HepG2 (cell line): ENCODE measurements around the gene TBL3. TPM values are rescaled to one million over a fixed set of nuclear protein-coding genes. Genes with fewer than 3 reads are reported as not detected.

ENCODE experiments used
- FOSL2 ChIP-seq: sonication (generic); formaldehyde crosslinking; IDR thresholded peaks from 2 replicates; pipeline ENCODE4 v1.4.0; 2020; ENCODE audit warnings: missing genetic modification reagents
- HBP1 ChIP-seq: IDR thresholded peaks from 2 replicates; pipeline ENCODE4 v1.6.1; 2016; ENCODE audit warnings: low read depth, control low read depth
- HOXA9 ChIP-seq: sonication (generic); formaldehyde crosslinking; IDR thresholded peaks from 2 replicates; pipeline ENCODE4 v1.8.1; 2022; ENCODE audit warnings: missing genetic modification reagents, mild to moderate bottlenecking, moderate library complexity, borderline replicate concordance
- KLF9 ChIP-seq: IDR thresholded peaks from 2 replicates; pipeline ENCODE4 v1.6.1; 2016; ENCODE audit warnings: low read depth
- MAZ ChIP-seq, 2 experiments: sonication (generic) in 1 of 2; formaldehyde crosslinking in 1 of 2; IDR thresholded peaks; 2 replicates each; pipeline versions ENCODE4 v1.5.0 to v1.6.1; 2012 to 2020; ENCODE audit warnings: low read depth in 2 of 2, mild to moderate bottlenecking in 2 of 2, borderline replicate concordance in 1 of 2, improper control_type of control experiment in 1 of 2, low read length in 1 of 2, missing genetic modification reagents in 1 of 2, moderate library complexity in 1 of 2
- MEF2D ChIP-seq: sonication (generic); formaldehyde crosslinking; IDR thresholded peaks from 2 replicates; pipeline ENCODE4 v1.5.1; 2020; ENCODE audit warnings: mild to moderate bottlenecking, missing genetic modification reagents
- MYPOP ChIP-seq: sonication (generic); formaldehyde crosslinking; IDR thresholded peaks from 2 replicates; pipeline ENCODE4 v1.8.1; 2023; ENCODE audit warnings: mild to moderate bottlenecking, moderate library complexity, missing genetic modification reagents
- NONO ChIP-seq, 2 experiments: fragments of 450-650 bp in 1 of 2; sonication (generic) in 1 of 2; formaldehyde crosslinking in 1 of 2; IDR thresholded peaks in 1 of 2; conservative IDR thresholded peaks in 1 of 2; 2 replicates each; pipeline versions ENCODE4 v1.6.1 to v1.8.0; 2017 to 2022; ENCODE audit warnings: mild to moderate bottlenecking in 1 of 2, missing genetic modification reagents in 1 of 2, moderate library complexity in 1 of 2
- SIN3A ChIP-seq: IDR thresholded peaks from 2 replicates; pipeline ENCODE4 v1.6.1; 2011; ENCODE audit warnings: low read depth, mild to moderate bottlenecking, control low read depth, low read length, borderline replicate concordance
- SNAPC2 ChIP-seq: sonication (generic); formaldehyde crosslinking; IDR thresholded peaks from 2 replicates; pipeline ENCODE4 v1.8.1; 2022; ENCODE audit warnings: mild to moderate bottlenecking, missing genetic modification reagents
- SRSF1 ChIP-seq: fragments of 200-400 bp; formaldehyde crosslinking; optimal IDR thresholded peaks from 2 replicates; pipeline ENCODE3; 2017; ENCODE audit warnings: mild to moderate bottlenecking, low read depth, low read length, moderate library complexity
- TCF12 ChIP-seq, 2 experiments: fragments of 450-650 bp in 1 of 2; sonication (generic) in 1 of 2; formaldehyde crosslinking in 1 of 2; IDR thresholded peaks; 2 replicates each; pipeline versions ENCODE4 v1.6.1 to v1.8.0; 2017 to 2022; ENCODE audit warnings: antibody characterized with exemption in 1 of 2, mild to moderate bottlenecking in 1 of 2, missing genetic modification reagents in 1 of 2, moderate library complexity in 1 of 2
- ZFAT ChIP-seq: sonication (generic); formaldehyde crosslinking; conservative IDR thresholded peaks from 2 replicates; pipeline ENCODE4 v1.8.1; 2023; ENCODE audit warnings: missing genetic modification reagents, inconsistent platforms
- ZNF207 ChIP-seq: fragments of 450-650 bp; IDR thresholded peaks from 2 replicates; pipeline ENCODE4 v1.6.1; 2016; ENCODE audit warnings: antibody characterized with exemption, borderline replicate concordance
- ZNF335 ChIP-seq: sonication (generic); formaldehyde crosslinking; IDR thresholded peaks from 2 replicates; pipeline ENCODE4 v1.4.0; 2020; ENCODE audit warnings: missing genetic modification reagents
- ZNF781 ChIP-seq: sonication (generic); formaldehyde crosslinking; IDR thresholded peaks from 2 replicates; pipeline ENCODE4 v1.5.1; 2020; ENCODE audit warnings: borderline replicate concordance, mild to moderate bottlenecking, missing genetic modification reagents; ENCODE audit errors: not compliant biosample characterization
- polyA plus RNA-seq, 8 experiments: library from polyadenylated mRNA; depleted of rRNA in 3 of 8; stranded (reverse) in 7 of 8; unstranded in 1 of 8; fragments of >200 nt; fragmentation: Illumina TruSeq in 4 of 8; extraction: Trizol in 4 of 8; gene quantifications; 2 replicates each; pipeline versions ENCODE4 v1.2.1 to v1.2.3, GENCODE V29; 2011 to 2016; ENCODE audit warnings: low read depth in 4 of 8, missing spikeins in 1 of 8, mixed read lengths in 1 of 8; ENCODE audit not compliant: insufficient read depth in 1 of 8
- total RNA-seq, 5 experiments: library from RNA; depleted of rRNA; stranded (reverse); fragments of >200 nt; fragmentation: Illumina TruSeq; extraction: Trizol; gene quantifications; 2 replicates each; pipeline ENCODE4 v1.2.3, GENCODE V29; 2016; ENCODE audit warnings: low read depth in 1 of 5
- TF ChIP-seq, protein P1 (sequence below): sonication (generic); formaldehyde crosslinking; IDR thresholded peaks from 2 replicates; pipeline ENCODE4 v1.4.0; 2020; ENCODE audit warnings: mild to moderate bottlenecking, missing genetic modification reagents
- TF ChIP-seq, protein P2 (sequence below): fragments of 450-650 bp; IDR thresholded peaks from 2 replicates; pipeline ENCODE4 v1.6.1; 2016
- TF ChIP-seq, protein P3 (sequence below): sonication (generic); formaldehyde crosslinking; IDR thresholded peaks from 2 replicates; pipeline ENCODE4 v1.4.0; 2020; ENCODE audit warnings: missing genetic modification reagents

The TBL3 gene
- total and polyA plus RNA-seq, 2 of the 13 experiments (the other 11 are each of a cell fraction or from before 2014, with no cell fraction given): 16.8 to 38.0 TPM

GRCh38 chr16:1963806-1964505, 7.9 kb upstream of the TBL3 start (continued):
- 0 out of 2 replicates have a peak, but pooled peaks have one; percentile 3 for TF ChIP-seq HOXA9 (CRISPR knock-in tag)
- TF ChIP-seq MEF2D (CRISPR knock-in tag): no peak
- no peak for TF ChIP-seq TCF12 (IDR thresholded peaks at IDR 0.05)
- no peak for TF ChIP-seq TCF12 (CRISPR knock-in tag; IDR thresholded peaks at IDR 0.05)
- no peak for TF ChIP-seq KLF9 (CRISPR knock-in tag)
- TF ChIP-seq NONO (IDR thresholded peaks at IDR 0.05): no peak
- TF ChIP-seq NONO (CRISPR knock-in tag; conservative IDR thresholded peaks at IDR 0.05): 0 out of 2 replicates have a peak, but pooled peaks have one; percentile 8
- no peak for TF ChIP-seq ZNF207
- 0 out of 2 replicates have a peak, but pooled peaks have one; percentile 29 for TF ChIP-seq HBP1 (CRISPR knock-in tag)
- TF ChIP-seq ZNF335 (CRISPR knock-in tag): 0 out of 2 replicates have a peak, but pooled peaks have one; percentile 2
- TF ChIP-seq, protein P1, sequence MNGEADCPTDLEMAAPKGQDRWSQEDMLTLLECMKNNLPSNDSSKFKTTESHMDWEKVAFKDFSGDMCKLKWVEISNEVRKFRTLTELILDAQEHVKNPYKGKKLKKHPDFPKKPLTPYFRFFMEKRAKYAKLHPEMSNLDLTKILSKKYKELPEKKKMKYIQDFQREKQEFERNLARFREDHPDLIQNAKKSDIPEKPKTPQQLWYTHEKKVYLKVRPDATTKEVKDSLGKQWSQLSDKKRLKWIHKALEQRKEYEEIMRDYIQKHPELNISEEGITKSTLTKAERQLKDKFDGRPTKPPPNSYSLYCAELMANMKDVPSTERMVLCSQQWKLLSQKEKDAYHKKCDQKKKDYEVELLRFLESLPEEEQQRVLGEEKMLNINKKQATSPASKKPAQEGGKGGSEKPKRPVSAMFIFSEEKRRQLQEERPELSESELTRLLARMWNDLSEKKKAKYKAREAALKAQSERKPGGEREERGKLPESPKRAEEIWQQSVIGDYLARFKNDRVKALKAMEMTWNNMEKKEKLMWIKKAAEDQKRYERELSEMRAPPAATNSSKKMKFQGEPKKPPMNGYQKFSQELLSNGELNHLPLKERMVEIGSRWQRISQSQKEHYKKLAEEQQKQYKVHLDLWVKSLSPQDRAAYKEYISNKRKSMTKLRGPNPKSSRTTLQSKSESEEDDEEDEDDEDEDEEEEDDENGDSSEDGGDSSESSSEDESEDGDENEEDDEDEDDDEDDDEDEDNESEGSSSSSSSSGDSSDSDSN (CRISPR knock-in tag): peak; percentile 35; the same call in 1 of the 2 replicates
- peak; percentile 68 for TF ChIP-seq ZNF781 (CRISPR knock-in tag)
- no peak for TF ChIP-seq ZFAT (CRISPR knock-in tag)
- peak; percentile 38; the same call in 1 of the 2 replicates for TF ChIP-seq SIN3A
- TF ChIP-seq, protein P2, sequence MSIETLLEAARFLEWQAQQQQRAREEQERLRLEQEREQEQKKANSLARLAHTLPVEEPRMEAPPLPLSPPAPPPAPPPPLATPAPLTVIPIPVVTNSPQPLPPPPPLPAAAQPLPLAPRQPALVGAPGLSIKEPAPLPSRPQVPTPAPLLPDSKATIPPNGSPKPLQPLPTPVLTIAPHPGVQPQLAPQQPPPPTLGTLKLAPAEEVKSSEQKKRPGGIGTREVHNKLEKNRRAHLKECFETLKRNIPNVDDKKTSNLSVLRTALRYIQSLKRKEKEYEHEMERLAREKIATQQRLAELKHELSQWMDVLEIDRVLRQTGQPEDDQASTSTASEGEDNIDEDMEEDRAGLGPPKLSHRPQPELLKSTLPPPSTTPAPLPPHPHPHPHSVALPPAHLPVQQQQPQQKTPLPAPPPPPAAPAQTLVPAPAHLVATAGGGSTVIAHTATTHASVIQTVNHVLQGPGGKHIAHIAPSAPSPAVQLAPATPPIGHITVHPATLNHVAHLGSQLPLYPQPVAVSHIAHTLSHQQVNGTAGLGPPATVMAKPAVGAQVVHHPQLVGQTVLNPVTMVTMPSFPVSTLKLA: no peak
- 0 out of 2 replicates have a peak, but pooled peaks have one; percentile 16 for TF ChIP-seq MYPOP (CRISPR knock-in tag)
- TF ChIP-seq SRSF1: peak; percentile 0
- TF ChIP-seq FOSL2 (CRISPR knock-in tag): 0 out of 2 replicates have a peak, but pooled peaks have one; percentile 4
- TF ChIP-seq, protein P3, sequence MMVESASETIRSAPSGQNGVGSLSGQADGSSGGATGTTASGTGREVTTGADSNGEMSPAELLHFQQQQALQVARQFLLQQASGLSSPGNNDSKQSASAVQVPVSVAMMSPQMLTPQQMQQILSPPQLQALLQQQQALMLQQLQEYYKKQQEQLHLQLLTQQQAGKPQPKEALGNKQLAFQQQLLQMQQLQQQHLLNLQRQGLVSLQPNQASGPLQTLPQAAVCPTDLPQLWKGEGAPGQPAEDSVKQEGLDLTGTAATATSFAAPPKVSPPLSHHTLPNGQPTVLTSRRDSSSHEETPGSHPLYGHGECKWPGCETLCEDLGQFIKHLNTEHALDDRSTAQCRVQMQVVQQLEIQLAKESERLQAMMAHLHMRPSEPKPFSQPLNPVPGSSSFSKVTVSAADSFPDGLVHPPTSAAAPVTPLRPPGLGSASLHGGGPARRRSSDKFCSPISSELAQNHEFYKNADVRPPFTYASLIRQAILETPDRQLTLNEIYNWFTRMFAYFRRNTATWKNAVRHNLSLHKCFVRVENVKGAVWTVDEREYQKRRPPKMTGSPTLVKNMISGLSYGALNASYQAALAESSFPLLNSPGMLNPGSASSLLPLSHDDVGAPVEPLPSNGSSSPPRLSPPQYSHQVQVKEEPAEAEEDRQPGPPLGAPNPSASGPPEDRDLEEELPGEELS (CRISPR knock-in tag): no peak
- TF ChIP-seq SNAPC2 (CRISPR knock-in tag): peak; percentile 85
- no peak for TF ChIP-seq MAZ (IDR thresholded peaks at IDR 0.05; ENCODE audit: borderline replicate concordance, low read depth, low read length)
- peak; percentile 31; the same call in 1 of the 2 replicates for TF ChIP-seq MAZ (CRISPR knock-in tag; IDR thresholded peaks at IDR 0.05; ENCODE audit: low read depth)
